GM19351 (cell line): Measurements from ENCODE around the gene SIX5.

Experiments used
- ATAC-seq: cut with Tn5 transposase; IDR thresholded peaks from one replicate; pipeline ENCODE4 v1.9.1; 2021; ENCODE audit warnings: mild to moderate bottlenecking, moderate library complexity; ENCODE audit not compliant: unreplicated experiment

The SIX5 gene

DNA sequence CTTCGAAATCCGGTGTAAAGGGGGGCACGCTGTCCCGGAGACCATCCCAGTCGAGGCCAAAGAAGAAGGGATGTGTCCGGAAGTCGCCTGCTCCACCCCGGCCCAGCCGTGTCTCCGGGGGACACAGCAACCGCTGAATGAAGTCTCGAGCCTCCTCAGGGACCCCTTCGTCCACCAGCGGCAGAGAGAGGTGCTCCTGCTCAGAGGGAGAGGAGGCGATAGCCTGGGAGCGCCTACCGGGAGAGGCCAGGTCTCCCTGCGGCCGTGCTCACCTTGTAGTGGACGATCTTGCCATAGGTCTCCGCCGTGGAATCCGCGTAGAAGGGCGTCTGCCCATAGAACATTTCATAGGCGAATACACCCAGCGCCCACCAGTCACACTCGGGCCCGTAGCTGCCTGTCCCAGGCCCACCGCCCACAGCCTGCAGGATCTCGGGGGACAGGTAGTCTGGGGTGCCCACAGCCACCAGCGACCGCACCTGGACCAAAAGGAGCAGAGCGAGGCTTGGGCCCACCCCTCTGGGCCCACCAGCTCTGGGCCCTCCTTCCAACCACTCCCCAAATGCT is 8.4 kb upstream of the SIX5 start:
- no peak for ATAC-seq

DNA sequence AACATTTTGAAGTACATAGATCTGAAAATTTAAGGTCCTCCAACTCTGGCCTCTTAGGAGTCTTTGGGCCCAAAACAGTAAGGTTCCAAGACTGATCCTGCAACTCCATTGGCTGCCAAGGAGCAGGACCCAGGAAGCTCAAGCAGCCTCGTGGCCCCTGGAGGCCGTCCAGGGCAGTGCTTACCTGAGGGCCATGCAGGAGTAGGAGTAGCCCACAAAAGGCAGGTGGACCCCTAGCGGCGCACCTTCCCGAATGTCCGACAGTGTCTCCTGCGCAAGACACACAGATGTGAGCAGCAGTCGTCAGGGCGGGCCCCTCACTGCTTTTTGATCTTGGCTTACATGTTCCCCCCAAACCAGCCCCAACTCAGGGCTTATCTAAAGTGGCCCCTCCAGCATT is 5.7 kb upstream of the SIX5 start:
- ATAC-seq = no peak

DNA sequence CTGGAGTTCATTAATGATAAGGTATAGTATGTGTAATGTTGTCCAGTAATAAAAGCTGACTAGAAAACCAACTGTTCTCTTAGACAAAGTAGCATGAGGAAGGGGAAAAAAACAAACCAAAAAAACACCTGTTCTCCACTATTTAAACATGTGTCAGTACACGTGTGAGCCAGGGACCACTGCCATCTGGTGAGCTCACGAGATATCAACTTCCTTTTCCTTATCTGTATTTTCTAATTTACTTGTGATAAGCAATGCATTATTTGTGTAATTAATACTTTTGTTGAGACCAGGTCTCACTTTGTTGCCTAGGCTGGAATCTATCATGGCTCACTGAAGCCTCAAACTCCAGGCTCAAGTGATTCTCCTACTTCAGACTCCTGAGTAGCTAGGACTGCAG is 4.3 kb upstream of the SIX5 start:
- no peak for ATAC-seq

DNA sequence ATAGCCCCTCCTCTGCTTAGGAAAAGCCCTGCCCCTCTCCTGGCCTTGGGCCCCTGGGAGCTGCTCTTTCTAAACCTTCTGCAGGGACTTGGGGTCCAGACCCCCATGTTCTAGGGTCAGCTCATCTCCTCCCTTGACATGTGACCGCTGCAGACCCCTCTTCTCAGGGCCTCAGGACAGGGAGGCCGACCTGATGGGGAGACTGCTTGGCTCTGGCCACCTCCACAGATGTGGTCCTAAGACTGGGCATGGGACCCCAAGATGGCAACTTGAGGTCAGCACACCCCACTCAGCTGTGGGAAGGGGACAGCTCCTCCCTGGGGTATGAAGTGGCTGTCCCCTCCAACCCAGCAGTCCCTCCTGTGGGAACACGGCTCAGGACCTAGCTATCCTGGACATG is 3.9 kb upstream of the SIX5 start:
- ATAC-seq = no peak

DNA sequence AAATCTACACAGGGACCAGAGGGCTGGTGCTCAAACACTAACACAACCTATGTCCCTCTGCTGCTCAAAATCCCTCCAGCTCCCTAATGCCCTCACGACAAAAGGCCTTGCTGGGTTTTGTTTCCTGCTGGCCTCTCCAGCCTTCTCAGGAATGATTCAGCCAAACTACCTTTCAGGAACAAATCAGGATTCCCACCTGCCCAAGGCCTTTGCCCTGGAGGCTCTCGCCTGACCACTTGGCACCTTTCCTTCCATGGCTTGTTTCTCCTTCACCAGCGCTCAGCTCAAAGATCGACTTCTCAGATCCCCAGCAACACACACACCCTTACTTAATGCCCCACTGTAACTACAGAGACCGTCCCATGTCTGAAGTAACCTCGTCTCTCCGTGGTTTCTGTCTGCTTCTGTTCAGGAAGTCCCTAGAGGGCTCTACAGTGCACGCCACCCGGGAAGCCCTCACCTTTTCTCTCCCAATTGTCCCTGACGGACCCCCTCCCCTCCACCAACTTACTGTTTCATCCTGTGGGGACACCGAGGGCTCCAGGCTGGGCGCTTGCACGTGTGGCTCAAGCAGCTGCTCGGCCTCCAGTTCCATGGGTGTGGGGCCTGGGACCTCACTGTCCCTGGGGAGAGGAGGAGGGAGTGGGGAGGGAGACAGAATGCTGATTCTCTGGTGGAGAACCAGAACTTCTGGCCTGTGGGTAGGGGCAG is 3.2 kb upstream of the SIX5 start:
- ATAC-seq = no peak

DNA sequence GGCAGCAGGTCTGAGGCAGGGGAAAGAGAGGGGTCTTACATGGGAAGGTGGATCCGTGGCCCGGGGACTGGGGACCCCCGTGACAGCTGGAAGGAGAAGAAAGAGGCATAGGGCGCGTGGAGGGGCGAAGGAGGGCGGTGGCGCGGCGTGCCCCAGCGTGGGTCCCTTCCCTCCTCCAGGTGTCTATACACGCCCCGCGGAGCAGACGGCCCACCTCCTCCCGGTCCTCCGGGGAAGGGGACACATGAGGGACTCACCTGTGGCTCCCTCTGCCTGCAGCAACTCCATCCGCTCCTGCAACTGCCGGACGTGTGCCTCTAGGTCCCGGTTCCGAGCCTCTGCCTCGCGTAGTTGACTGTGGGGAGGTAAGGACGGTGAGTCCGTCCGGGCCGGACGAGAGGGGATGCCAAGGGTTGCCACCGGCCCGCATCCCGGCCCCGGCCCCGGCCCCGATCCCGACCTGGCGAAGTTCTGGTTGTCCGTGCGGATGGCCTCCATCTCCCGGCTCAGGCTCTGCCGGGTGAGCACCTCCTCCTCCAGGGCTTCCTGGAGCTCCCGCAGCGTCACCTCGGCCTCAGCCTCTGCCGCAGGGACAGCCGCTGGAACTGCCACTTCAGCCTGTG is 2.4 kb upstream of the SIX5 start:
- ATAC-seq = no peak

DNA sequence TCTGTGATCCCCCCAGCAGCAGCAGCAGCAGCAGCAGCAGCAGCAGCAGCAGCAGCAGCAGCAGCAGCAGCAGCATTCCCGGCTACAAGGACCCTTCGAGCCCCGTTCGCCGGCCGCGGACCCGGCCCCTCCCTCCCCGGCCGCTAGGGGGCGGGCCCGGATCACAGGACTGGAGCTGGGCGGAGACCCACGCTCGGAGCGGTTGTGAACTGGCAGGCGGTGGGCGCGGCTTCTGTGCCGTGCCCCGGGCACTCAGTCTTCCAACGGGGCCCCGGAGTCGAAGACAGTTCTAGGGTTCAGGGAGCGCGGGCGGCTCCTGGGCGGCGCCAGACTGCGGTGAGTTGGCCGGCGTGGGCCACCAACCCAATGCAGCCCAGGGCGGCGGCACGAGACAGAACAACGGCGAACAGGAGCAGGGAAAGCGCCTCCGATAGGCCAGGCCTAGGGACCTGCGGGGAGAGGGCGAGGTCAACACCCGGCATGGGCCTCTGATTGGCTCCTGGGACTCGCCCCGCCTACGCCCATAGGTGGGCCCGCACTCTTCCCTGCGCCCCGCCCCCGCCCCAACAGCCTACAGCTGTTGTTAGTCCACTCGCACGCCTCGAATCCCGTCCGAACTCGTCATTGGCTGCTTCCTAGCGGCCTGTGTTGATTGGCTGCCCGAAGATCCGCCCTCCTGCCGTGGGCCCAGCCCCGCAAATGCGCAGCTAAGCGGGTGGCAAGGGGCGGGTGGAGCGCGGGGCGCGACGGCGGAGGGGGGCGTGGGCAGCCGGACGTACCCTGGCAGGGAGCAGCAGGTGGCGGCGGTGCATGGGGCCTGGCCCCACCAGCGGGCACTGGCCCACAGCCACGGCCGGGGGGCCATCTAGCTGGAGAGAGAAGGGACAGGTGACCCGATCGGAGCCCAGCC is 1.4 kb upstream of the SIX5 start:
- peak; percentile 55 for ATAC-seq

DNA sequence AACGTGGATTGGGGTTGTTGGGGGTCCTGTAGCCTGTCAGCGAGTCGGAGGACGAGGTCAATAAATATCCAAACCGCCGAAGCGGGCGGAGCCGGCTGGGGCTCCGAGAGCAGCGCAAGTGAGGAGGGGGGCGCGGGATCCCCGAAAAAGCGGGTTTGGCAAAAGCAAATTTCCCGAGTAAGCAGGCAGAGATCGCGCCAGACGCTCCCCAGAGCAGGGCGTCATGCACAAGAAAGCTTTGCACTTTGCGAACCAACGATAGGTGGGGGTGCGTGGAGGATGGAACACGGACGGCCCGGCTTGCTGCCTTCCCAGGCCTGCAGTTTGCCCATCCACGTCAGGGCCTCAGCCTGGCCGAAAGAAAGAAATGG is 754 bp upstream of the SIX5 start:
- no peak for ATAC-seq

DNA sequence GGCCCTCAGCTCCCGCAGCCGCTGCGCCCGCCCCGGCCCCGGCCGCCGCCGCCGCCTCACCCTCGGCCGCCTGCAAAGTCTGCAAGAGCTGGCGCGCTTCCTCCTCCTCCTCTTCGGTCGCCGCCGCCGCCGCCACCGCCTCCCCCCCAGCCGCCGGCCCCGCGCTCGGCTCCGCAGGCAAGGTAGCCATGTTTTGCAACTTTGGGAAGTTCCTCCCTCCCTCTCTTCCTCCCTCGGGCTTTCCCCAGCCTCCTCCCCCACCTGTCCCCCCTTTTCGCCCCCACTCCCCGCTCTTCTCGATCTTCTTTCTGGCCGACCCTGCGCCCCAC is 433 bp downstream of the SIX5 start:
- ATAC-seq = no peak

DNA sequence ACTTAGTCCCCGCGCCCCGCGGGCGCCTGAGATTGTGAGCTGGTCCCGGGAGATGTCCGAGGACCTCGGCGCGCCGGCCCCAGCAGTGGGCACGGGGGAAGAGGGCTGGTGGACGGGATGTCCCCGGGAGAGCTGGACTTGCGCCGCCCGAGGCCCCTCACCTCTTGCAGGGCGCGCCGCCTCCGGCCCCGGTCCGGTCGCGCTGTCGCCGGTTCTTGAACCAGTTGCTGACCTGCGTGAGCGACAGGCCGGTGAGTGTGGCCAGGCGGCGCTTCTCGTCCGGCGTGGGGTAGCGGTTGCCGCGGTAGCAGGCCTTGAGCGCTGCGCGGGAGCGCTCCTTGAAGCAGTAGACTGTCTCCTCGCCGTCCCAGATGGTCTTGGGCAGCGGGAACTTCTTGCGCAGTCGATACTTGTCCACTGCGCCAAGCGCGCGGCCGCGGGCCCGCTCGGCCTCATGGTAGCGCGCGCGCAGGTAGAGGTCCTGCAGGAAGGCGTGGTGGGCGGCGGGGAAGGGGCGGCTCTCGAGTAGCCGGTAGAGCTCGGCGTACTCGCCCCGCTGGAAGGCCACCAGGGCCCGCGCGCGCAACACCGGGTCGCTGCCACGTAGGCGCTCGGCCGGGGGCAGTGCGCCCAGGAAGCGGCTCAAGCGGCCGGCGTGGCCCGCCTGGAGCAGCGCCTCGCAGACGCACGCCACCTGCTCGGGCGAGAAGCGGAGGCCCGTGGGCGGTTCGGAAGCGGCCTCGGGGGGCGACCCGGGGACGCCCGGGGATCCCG is 984 bp downstream of the SIX5 start:
- no peak for ATAC-seq

DNA sequence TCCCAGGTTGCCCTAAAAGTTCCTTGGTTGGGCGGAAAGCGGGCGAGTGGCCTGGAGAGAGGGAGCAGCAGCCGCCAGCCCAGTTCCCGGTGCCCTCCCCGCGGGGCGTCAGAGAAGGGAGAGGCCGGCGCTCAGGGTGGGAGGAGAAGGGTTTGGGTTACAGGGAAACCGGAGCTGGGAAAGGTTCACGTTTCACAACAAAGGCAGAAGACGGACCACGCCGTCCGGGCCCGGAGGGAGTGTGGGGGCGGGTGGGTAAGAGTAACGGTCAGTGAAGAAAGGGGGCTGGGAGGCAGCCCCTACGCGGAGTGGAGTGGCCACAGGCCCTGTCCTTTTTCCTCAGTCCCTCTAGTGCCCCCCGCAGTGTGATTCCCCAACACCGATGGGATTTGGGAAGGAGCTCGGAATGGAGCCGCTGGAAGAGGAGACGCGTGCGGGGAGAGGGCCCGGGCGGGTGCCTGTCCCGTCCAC is 1.6 kb downstream of the SIX5 start:
- no peak for ATAC-seq

DNA sequence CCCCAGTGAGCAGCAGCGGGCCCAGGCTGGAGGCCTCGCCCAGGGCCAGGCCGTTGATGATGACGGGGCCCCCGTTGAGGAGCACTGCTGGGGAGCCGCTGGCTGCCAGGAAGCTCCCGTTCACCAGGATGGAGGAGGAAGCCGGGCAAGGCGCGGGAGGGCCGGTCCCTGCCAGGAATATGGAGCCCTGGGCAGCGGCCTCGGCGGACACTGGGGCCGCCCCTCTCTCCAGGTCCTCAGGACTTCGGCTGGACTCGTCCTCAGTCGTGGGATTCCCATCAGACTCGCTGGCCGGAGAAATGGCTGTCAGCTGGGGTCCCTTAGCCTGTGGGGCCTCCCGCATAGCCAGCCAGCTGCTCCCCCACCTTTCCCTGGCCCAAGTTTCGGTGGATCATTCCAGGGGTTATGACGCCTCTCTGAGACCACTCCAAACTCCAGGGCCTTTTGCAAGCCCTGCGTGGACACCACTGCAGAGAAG is 2.1 kb downstream of the SIX5 start:
- ATAC-seq = no peak

DNA sequence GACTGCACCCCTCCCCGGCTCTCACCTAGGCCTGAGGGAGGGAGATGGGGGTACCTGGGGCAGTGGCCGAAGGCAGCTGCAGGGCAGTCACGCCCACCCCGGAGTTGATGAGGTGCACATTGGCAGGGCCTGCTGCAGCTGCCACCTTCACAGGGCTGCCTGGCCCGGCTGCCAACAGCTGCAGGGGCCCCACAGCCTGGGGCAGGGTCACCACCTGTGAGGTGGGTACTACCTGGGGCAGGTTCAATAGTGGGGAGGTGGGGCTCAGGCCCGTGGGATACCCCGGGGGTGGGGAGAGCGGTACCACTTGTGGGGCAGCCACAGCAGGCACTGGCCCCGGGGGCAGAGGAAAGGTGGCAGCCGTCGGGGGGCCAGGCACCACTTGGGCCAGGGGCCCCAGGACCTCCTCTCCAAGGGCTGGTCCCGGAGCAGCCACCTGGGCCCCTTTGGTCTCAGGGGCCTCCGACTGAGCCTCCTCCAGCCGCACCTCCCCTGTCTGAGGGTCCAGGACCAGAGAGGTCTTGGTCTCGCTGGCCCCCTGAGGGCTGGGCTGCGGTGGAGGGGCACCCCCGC is 2.7 kb downstream of the SIX5 start:
- ATAC-seq = no peak

DNA sequence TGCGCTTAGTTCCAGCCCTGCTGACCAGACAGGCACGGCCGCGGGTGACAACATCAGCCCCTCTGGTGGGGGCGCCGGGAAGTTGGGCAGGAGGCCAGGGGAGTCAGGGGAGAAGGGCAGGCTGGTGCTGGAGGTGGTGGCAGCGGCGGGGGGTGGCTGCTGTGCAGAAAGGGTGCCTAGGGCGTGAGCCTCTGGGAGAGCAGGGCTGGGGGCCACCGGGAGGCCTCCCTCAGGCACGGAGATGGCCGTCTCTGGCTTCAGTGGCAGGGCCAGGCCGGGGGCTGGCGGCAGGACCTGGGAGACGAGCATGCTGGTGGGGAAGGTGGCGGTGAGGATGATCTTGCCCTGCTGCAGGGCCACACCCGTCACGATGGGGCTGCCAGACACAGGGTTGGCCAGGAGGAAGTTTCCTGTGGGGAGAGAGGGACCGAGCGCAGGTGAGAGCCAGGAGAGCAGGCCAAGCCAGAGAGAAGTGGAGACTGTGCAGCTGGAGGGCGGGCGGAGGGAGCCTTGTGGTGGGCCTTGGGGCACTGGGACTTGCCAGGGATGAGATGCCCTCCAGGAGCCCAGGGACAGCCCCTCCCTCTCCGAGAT is 3.3 kb downstream of the SIX5 start:
- ATAC-seq = no peak

DNA sequence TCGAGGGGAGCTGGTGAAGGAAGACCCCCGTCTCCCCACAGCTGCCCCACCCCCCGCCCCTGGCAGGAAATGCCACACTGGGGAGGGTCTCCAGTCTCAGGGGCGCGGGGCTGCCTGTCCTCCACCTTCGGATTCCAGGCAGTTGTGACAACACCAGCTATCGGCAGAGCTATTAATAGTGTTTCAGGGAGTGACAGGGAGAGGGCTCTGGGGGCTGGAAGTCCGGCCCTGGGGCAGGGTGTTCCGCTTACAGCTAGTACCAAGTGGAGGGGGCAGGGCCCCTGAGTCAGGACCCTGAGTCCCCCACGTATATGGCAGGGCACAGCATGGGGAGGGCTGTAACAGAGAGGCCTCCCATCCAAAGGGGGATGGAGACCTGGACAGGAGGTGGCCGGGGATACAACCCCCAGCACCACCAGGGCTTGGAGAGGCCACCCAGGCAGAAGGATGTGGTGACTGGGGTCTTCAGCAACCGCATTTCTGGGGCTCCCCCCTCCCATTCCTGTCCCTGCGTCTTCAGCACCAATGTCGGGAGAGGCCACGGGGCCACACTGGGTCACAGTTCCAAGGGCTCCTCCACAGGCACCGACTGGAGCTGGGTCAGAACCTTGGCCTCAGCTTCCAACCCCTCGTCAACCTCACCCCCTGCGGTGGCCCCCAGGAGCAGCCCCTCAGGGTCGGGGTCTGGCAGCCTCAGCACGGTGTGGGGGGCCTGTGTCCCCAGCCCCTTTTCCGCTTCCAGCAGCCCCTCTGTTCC is 3.9 kb downstream of the SIX5 start:
- no peak for ATAC-seq

DNA sequence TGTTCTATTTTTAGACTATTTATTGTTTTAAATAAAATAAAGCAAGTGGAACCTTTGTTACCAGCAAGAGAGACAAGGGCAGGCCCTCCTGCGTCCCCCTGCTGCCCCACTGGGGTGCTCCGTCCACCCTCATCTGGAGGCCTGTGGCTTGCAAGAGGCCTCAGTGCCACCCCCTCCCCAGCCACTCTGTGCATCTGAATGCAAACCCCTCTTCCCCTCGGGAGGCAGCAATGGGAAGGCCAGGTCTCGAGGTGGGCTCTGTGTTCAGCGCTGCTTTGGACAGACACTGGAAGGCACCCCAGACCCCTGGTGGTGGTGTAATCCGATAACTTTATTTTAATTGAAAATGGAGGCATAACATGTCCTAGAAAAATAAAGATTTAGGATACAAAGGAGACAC is 4.6 kb downstream of the SIX5 start:
- ATAC-seq = no peak

DNA sequence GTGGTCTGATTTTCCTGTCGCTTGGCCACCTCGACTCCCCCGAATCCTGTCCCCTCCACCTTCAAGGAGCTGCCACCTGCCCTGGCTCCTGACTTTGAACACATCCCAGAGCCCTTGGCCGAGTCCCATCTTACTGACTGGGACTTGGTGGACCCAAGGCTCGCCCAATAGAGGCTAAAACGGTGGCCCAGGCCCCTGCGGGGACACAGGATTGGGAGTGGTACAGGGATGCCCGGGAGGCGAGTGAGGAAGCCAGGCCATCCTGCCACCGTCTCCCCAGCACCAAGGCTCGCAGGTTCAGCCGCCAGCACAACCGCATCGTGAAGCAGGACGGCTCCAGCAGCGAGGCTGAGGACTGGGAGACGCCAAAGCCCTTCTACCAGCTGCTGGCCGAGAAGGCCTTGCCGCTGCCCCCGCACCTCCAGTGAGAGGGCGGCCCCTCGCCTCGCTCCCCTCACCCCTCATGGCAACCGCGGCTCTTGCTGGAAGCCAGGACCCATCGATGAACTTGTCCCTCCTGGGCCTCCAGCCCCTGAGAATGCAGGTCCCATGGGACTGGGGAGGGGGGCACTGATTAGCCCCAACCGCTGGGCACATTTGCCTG is 5.3 kb downstream of the SIX5 start:
- ATAC-seq = no peak

DNA sequence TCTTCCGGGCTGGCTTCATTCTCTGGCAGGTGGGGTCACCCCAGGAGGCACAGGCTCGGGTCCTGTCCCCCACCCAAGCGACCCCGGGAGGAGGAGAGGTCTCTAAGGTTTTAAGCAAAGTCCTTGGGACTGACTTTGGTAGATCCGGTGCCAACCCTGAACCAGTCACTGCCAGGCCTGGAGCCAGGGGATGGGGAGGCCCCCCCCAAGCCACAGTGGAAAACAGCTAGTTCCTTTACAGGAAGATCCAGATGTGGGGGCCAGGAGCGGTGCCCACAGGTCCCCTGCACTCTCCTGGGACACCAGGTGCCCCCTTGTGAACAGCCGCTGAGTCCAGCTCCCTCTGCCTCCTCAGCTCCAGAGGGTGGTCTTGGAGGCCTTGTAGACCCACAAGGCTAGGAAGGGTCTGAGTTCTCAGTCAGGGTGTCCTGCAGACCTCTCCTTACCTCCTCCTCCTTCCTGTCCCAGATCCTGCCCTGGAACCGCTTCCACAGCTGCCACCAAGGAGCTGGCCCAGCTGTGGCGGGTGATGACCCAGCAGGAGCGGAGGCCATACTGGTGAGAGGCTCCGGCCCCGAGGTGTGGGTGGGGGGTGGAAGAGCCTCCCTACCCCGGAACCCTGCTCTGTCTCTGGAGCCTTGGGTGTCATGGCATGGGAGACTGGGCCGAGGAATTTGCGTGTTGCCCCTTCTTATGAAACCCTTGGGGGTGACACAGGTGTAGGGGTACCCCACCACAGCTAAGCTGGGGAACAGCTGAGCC is 6.0 kb downstream of the SIX5 start:
- no peak for ATAC-seq
